ENCODE results near the gene SLC28A2.

DNA sequence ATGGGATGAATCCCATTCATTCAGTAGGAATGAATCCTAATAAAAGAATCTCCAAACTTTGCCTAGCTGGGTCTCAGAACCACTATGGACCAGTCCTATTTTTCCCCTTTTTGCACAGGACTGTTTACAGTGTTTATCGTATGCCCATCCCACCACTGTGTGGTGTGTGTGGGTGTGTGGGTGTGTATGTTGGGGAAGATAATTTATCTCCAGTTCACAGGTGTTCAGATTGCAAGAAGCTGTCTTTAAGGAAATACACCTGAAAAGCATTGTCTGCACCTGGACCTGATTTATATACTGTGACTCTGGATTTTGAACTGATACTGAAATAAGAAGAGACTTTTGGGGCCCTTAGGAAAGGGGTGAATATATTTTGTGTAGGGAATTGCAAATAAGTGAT, 39.5 kb upstream of the SLC28A2 start:
- TF ChIP-seq, protein P1, sequence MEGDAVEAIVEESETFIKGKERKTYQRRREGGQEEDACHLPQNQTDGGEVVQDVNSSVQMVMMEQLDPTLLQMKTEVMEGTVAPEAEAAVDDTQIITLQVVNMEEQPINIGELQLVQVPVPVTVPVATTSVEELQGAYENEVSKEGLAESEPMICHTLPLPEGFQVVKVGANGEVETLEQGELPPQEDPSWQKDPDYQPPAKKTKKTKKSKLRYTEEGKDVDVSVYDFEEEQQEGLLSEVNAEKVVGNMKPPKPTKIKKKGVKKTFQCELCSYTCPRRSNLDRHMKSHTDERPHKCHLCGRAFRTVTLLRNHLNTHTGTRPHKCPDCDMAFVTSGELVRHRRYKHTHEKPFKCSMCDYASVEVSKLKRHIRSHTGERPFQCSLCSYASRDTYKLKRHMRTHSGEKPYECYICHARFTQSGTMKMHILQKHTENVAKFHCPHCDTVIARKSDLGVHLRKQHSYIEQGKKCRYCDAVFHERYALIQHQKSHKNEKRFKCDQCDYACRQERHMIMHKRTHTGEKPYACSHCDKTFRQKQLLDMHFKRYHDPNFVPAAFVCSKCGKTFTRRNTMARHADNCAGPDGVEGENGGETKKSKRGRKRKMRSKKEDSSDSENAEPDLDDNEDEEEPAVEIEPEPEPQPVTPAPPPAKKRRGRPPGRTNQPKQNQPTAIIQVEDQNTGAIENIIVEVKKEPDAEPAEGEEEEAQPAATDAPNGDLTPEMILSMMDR (IDR thresholded peaks at IDR 0.05) = no peak
- no peak for TF ChIP-seq POLR2A (IDR thresholded peaks at IDR 0.05)
